DMS114 treated with DMSO at 0.1 percent for 48 hours (cell line): ENCODE measurements around the gene AQP7.
A peak's percentile ranks its signal among the peaks of the same experiment; 100 is the strongest.
"Not testable (repeated sequence)": the region's sequence is repeated elsewhere in the genome, so short reads cannot be mapped to it uniquely, and the experiment has no call there.

Source experiments
- DNase-seq: peaks from one replicate; lab custom pipeline; 2025; ENCODE audit not compliant: unreplicated experiment; lab: John Stamatoyannopoulos, UW

Gene AQP7

DNA sequence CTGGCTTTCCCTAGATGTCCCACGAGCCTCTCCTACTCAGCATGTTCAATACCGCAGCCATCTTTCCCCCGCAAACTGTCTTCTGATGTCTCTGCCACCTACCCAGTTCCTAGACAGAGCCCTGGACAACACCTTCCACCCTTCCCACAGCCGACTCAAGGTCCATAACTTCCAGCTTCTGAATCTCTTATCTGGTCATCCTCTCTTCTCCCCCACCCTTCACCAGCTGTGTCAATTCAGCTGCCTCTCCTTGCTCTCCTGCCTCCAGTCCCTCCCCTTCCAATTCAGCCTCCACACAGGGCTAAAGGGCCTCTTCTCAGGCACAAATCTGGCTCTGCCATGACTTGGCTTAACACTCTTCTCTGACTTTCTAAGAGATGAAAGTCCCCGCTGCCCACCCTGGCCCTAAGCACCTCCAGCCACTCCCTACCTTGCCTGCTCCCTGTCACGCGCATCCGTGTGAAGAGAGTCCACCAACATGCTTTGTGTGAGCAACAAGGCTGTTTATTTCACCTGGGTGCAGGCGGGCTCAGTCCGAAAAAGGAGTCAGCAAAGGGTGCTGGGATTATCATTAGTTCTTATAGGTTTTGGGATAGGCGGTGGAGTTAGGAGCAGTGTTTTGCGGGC lies 25.2 kb downstream of the AQP7 start:
- DNase-seq = no peak

DNA sequence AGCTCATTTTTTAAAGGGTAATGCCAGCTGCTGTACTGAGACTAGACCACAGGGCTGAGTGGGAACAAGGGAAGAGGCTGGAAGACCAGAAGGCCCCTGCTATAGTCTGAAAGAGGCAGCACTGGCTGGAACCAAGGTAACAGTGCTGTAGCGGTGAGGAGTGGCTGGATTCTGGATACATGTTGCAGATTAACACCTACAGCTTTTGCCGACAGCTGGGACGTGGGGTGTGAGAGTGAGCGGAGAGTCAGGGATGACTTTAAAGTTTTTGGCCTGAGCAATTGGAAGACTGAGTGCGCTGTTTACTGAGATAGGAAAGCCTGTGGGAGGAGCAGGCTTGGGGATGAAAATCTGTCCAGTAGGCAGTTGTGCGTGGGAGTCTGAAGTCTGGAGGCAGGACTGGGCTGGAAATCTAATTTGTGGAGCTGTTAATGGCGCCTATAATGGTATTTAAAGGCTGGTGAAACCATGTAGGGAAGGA lies 26.5 kb downstream of the AQP7 start:
- no peak for DNase-seq

DNA sequence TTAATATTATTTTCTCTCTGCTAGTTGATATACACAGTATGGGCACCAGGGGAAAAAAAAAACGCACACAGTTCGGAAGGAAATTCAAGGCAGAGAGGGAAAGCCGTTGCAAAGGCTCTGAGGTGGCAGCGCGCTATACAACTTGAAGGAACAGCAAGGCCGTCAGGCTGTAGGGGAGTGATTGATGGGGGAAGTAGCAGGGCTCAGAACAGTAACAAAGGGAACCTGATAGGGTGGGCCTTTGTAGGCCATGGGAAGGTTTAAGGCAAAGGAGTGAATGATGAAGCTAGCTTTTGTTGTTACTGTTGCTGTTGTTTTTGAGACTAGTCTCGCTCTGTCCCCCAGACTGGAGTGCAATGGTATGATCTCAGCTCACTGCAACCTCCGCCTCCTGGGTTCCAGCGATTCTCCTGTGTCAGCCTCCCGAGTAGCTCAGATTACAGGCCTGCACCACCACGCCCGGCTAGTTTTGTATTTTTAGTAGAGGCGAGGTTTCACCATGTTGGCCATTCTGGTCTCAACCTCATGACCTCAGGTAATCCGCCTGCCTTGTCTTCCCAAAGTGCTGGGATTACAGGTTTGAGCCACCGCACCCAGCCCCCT lies 27.0 kb downstream of the AQP7 start:
- DNase-seq = no peak

GRCh38 chr9:33374634-33375237 lies 27.6 kb downstream of the AQP7 start:
- peak; percentile 65 for DNase-seq

GRCh38 chr9:33374190-33374589 lies 28.2 kb downstream of the AQP7 start:
- DNase-seq = no peak

DNA sequence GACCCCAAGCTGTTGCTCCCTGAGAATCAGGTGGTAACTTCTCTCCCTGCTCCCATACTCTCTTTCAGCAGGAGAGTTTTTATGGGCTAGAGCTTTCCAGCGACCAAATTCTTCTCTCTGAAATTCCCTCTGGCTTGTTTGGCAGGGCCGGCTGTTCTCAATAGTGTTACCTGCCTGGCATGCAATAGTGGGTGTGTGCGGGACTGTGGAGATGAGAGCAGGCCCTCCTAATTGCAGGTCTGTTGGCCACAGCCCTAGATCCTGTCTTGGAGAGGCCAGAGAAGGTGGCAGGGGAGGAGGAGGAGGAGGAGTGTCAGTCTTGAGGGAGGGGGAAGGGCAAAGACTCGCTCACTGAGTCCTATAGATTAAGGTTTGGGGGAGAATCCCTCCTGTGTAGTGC lies 29.5 kb downstream of the AQP7 start:
- DNase-seq = no peak

DNA sequence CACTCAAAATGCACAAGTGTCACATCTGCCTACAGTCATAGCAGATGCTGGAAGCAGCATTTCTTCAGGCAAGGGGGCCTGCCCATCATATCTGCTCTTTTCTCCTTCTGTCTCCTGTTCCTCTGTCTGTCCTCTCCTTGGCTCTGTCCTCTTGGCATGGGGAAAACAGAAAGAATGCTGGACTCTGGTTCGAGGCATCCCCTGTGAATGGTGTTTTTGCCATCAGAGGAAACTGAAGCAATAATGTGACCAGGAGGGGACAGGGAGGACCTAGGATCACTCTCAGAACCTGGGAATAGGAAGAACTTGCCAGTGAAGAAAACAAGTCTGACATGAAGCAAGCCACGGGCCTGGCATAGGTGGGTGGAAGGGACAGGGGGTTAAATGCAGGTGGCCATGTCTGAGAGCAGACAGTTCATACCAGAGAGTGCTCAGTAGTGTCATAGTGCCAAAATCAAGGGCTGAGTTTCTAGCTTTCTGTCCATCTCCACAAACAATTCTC lies 35.3 kb downstream of the AQP7 start:
- no peak for DNase-seq

GRCh38 chr9:33364814-33365213 lies 37.6 kb downstream of the AQP7 start:
- DNase-seq = not testable (repeated sequence)

GRCh38 chr9:33364127-33364526 lies 38.2 kb downstream of the AQP7 start:
- no peak for DNase-seq

DNA sequence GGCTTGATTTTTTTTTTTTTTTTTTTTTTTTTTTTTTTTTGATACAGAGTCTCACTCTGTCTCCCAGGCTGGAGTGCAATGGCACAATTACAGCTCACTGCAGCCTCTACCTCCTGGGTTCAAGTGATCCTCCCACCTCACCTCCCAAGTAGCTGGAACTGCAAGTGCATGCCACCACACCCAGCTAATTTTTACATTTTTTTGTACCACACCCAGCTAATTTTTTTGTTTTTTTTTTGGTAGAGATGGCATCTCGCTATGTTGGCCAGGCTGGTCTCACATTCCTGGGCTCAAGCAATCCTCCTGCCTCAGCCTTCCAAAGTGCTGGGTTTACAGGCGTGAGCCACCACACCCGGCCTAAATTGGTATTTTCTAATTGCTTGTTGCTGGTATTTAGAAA lies 43.7 kb downstream of the AQP7 start:
- not testable (repeated sequence) for DNase-seq

GRCh38 chr9:33355933-33356332 lies 46.4 kb downstream of the AQP7 start:
- DNase-seq = no peak

- DNase-seq = no peak
These were observed 47.6 kb downstream of the AQP7 start for GRCh38 chr9:33354651-33355211.

GRCh38 chr9:33351547-33351946 lies 50.8 kb downstream of the AQP7 start:
- DNase-seq = no peak

DNA sequence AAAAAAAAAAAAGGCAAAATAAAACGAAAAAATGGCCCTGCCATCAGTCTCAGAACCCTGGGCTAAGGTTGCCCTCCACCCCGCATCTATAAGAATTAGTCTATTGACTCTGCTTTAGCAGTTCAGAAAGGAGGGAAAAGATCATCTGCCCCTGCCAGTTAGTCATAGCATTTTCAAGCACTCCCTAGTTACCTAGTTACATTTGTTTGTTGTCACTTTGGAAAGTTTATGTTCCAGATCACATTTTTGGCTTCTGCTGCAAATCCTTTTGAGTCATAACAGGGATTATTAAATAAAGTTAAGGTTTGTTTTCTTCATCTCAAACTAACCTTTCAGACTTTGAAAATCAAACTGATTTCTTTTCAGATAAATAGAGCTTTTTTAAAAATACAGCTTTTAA lies 52.1 kb downstream of the AQP7 start:
- DNase-seq = no peak

DNA sequence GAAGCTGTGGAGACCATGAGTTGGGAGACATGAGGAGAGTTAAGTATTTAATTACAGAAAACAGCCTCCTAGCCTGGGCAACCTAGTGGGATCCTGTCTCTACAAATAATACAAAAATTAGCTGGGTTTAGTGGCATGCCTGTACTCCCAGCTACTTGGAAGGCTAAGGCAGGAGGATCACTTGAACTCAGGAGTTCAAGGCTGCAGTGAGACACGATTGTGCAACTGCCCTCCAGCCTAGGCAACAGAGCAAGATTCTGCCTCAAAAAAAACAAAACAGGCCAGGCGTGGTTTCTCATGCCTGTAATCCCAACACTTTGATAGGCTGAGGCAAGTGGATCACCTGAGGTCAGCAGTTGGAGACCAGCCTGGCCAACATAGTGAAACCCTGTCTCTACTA lies 52.6 kb downstream of the AQP7 start:
- no peak for DNase-seq

- DNase-seq = no peak
These were observed 53.4 kb downstream of the AQP7 start for GRCh38 chr9:33348998-33349397.

- DNase-seq = no peak
These were observed 55.8 kb downstream of the AQP7 start for GRCh38 chr9:33346564-33346963.

DNA sequence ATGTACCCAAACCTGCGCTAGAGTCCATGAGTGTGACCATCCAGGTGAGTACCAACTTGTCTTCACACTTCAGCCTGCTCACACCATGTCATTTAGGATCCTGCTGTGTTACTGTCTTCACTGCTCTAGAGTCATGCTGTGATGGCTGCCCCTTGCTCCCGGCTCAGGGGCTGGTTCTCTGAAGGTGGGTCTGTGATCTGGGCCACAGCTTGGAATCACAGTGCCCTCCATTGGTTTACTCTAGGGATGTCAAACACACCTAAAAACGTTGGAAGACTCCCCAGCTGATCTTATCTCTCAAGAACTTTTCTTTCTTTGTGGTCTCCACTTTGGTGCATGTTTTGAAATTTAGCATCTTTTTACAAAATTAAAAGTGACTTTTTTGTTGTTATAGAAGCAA lies 58.2 kb downstream of the AQP7 start:
- DNase-seq = no peak

GRCh38 chr9:33341182-33341581 lies 61.2 kb downstream of the AQP7 start:
- DNase-seq = no peak

GRCh38 chr9:33340186-33340585 lies 62.2 kb downstream of the AQP7 start:
- DNase-seq = no peak
